Right hindlimb (tissue), 1 donor: ENCODE results near the gene KIF26A.
A peak's percentile ranks its signal among the peaks of the same experiment; 100 is the strongest.
"Not testable (repeated sequence)": the region's sequence is repeated elsewhere in the genome, so short reads cannot be mapped to it uniquely, and the experiment has no call there.

Source experiments
- DNase-seq: peaks from one replicate; pipeline ENCODE4 v3.0.0-alpha.2; 2018

Gene KIF26A

GRCh38 chr14:104144911-104145825 lies 6.8 kb downstream of the KIF26A start:
- peak; percentile 18 for DNase-seq

- DNase-seq, result peak; percentile 16
Observed at GRCh38 chr14:104145826-104146601, 7.6 kb downstream of the KIF26A start.

GRCh38 chr14:104146651-104147345 lies 8.4 kb downstream of the KIF26A start:
- no peak for DNase-seq

DNA sequence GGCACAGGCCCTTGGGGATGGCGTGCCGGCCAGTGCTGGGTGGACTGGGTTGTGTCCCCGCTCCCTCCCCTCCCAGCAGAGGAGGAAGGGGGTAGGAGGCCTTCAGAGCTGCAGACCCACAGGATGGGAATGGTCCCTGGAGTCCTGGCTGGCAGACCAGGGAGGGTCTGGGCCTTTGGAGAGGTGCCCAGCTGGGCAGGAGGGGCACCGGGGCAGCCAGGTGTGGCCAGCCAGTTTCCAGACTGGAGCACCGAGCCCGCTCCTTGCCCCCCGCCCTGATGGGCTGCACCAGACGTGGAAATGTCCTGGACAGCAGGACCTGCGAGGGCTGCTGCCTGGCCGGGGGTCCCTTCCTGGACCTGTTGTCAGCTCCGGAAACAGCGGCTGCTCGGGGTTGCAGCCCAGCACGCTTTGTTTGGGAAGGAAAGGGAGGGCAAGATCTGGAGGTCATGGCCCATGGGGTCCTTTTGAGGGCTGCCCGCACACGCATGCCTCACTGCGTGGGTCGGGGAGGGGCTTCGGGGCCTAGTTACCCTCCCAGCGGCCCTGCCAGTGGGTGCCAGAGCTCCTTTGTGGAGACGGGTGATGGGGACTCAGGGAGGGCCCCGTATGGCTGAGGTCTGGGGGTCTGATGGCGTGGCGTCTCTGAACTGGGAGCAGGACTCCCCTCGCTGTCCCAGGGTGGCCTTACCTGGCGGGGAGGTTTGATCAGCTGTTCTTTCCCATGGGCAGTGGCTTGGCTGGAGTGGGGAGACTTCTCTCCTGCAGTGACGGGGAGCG lies 9.1 kb downstream of the KIF26A start:
- DNase-seq, result peak; percentile 32

DNA sequence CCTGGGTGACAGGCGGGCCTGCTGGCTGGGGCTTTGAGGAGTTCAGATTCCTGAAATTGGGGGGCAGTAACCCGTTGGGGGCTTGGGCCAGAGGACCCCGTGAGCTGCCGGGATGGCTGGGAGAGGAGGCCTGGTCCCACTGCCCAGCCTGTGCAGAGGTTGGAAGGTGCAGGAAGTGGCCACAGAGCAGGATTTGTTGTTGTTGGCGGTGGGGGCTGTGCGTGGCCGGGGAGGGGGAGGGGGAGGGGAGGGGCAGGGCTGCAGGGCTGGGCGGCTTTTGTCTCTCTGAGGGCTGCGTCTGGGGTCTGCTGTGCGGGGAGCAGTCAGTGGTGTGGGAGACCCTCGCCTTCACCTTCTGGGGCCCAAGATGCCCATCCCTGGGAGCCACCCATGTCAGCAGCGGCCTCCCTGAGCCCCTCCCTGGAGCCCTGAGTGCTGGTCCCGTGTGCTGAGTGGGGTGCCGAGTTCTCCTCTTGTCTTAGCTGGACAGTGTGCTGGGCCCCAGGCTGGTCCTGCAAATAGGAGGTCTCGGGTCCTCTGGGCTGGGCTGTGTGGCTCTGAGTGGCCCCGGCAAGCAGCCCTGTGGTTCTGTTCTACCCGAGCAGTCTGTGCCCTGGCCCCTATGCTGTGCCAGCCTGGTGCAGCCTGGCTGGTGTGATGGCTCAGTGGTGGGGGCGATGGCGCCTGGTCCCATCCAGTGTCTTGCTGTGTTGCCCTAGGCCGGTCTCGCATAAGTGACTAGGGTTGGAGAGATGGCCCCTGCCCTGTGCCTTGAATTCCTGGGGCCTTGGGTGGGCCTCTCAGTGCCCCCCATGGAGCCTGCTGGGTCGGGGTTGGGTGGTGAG lies 10.3 kb downstream of the KIF26A start:
- DNase-seq, result peak; percentile 23

DNA sequence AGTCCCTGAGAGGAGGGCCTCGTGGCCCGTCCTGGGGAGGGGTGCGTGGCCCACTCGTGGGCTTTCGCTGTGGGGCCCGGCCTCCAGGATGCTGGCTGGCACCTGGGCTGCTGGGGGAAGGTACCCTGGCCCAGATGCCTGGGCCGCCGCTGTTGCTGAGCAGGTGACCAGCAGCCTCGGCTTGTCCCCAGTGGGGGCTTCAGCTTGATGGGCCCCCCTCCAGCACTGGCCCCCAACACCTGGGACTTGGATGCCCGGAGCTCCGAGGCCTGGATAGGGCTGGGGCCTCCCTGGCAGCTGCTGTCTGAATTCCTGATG lies 10.8 kb downstream of the KIF26A start:
- DNase-seq, result no peak

DNA sequence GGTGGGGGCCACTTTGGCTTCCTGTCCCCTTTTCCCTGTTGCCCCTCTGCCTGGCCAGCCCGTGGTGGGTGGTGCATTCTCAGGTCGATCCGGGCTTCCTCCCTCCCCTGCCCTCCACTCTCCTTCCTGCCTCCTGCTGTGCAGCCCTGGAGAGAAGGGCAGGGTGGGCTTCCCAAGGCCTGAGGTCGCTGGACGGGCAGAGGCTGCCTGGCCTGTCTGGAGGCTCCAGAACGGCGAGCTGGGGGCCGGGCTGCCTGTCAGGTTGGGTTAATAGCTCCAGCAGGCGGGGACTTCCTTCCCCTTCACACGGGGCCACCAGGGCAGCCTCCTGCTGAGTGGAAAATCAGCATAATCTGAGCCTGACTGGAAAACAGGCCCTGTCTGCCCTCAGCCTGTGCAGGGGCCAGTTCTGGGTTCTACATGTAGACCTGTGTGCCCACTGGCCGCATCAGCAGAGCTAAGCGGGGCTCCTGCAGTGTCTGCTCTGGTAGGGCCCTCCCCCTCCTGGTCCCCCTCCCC lies 11.3 kb downstream of the KIF26A start:
- DNase-seq, result peak; percentile 82

GRCh38 chr14:104150136-104151025 lies 12.0 kb downstream of the KIF26A start:
- DNase-seq, result peak; percentile 86

- no peak for DNase-seq
Observed at GRCh38 chr14:104151026-104151381, 12.6 kb downstream of the KIF26A start.

DNA sequence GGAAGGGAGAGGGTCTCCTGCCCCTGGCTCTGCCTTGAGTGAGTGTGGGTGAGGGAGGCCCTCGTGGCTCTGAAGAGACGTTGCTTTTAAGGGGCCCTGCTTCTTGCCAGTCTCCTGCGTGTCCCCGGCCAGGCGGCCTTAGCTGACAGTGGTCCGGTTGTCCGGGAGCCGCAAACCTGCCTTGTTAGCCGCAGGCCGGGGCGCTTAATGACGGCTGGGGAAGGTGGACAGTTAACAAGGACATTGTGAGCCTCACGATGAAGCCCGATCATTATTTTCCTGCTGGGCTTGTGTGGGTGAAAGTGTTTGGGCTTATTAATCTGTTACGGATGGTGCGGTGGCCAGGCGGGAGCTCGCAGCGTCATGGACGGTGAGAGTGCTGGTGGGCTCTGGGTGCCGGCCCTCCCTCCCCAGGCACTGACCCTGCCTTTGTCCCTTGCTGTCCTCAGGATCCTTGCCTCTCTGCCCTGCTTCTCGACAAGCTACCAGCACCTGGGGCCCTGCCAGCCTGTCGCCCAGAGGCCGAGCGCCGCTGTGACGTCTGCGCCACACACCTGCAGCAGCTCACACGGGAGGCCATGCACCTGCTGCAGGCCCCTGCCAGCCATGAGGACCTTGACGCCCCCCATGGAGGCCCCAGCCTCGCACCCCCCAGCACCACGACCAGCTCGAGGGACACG lies 13.3 kb downstream of the KIF26A start:
- DNase-seq, result no peak

- no peak for DNase-seq
Observed at GRCh38 chr14:104152246-104152575, 13.8 kb downstream of the KIF26A start.

DNA sequence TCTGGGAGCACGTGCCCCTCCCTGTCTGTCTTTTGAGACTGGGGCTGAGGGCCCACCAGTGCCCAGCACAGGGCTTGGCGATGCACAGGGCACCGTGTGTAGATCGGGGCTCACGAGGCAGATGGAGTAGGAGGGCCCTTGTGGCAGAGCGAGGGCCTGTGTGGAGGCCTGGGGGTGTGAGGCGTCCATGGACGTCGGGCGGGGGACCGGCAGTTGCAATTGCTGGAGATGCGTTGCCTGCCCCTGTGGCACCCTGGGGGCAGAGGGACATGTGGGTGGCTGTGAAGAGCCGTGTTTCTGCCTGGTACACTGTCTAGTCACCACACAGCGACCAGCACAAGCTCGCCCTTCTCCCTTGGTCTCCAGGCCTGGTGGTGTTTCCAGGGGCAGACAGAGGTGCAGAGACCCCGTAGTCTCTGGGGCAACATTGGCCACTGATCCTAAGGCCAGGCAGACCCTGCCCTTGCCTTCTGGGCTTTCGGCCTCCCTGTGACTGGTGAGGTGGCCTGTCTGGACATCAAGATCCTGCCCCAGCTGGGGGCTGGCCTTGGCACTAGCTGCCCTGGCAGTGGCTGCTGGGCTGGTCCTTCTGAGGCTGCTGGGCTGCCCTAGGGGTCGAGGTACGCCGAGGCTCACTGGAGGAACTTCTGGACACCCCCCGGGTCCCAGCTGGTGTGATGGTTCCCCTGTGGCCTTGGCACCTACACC lies 14.5 kb downstream of the KIF26A start:
- no peak for DNase-seq

DNA sequence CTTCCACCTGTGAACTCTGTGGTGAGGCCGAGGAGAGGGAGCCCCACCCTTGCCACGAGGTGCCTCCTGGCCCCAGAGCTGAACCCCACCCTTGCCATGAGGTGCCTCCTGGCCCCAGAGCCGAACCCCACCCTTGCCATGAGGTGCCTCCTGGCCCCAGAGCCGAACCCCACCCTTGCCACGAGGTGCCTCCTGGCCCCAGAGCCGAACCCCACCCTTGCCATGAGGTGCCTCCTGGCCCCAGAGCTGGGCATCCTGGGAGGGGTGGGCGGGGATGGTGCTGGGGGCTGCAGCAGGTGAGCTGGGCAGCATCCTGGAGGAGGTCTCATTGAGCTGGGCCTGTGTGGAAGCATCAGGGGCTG lies 15.0 kb downstream of the KIF26A start:
- not testable (repeated sequence) for DNase-seq

- DNase-seq, result no peak
Observed at GRCh38 chr14:104154246-104154645, 15.9 kb downstream of the KIF26A start.

GRCh38 chr14:104155513-104155912 lies 17.1 kb downstream of the KIF26A start:
- no peak for DNase-seq

DNA sequence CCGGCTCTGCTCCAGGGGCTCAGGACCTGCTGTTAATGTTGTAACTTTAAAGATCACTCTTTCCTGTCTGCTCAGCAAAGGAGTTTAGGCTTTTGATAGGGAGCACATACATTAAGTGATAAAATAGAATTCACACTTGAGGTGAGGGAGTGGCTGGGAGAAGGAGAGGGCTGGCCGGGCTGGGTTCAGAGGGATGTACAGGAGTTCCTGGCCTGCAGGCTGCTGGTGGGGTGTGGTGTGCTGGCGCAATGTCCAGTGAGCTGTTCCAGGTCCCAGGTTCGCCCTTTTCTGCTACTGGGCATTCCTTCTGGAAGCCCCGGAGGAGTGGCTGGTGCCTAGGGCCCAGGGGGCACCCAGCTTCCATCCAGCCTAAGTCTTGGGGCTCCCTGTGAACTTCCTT lies 17.8 kb downstream of the KIF26A start:
- no peak for DNase-seq

- DNase-seq, result no peak
Observed at GRCh38 chr14:104157016-104157928, 18.9 kb downstream of the KIF26A start.
